IPS DF 19.7 (cell line): ENCODE measurements around the gene OSBPL10.
"Not testable (repeated sequence)": the region's sequence is repeated elsewhere in the genome, so short reads cannot be mapped to it uniquely, and the experiment has no call there.

Experiments
- DNase-seq: peaks from one replicate; pipeline ENCODE4 v3.0.0-alpha.2; 2013; ENCODE audit warnings: low read depth, low spot score

OSBPL10 gene

GRCh38 chr3:31891876-31892455, 89.1 kb downstream of the OSBPL10 start:
- no peak for DNase-seq

DNA sequence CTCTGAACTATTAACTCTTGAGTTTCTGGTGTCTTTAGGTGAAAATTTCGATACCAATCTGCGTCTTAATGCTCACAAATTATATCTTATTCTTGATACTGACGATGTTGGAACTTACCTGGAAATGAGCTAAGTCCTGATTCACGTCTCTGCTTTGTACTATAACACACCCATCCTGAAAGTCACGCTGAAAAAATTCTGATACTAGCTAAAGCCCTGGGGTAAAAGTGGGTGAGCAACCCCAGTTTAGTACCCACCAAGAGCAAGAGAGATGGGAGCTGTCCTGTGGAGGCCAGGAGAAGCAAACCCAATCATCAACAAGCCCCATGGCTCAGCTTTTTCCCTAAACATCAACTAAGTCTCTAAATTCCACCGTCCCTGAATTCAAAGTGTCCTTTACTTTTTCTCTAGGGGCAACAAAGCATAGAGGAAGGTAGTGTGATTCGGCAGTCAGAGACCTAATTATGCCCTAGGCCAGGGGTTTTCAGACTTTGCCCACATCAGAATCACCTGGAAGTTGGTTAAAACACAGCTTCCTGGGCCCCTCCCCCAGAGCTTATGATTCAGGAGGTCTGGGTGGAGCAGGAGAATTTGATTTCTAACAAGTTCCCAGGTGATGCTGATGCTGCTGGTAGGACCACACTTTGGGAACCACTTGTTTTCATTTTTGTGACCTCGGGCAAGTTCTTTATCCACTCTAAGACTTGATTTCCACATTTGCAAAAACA, 90.2 kb downstream of the OSBPL10 start:
- DNase-seq = no peak

GRCh38 chr3:31890007-31890406, 91.1 kb downstream of the OSBPL10 start:
- DNase-seq = no peak

DNA sequence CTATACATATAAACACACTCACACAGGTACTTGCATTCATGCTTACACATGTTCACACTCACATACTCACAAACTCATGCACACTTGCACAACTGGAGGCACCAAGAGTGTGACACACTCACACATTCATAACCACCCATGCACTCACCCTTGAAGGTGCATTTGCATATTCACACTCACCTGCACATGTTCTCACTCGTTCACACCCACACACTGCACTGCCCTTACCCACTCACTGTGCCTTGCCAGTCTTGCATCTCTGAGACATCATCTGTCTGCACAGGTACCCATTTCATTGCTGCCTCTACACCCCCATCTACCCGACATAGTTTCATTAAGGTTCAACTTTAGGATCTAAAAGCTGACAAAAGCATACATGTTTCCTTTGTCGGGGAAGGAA, 95.8 kb downstream of the OSBPL10 start:
- no peak for DNase-seq

GRCh38 chr3:31884251-31884650, 96.8 kb downstream of the OSBPL10 start:
- no peak for DNase-seq

DNA sequence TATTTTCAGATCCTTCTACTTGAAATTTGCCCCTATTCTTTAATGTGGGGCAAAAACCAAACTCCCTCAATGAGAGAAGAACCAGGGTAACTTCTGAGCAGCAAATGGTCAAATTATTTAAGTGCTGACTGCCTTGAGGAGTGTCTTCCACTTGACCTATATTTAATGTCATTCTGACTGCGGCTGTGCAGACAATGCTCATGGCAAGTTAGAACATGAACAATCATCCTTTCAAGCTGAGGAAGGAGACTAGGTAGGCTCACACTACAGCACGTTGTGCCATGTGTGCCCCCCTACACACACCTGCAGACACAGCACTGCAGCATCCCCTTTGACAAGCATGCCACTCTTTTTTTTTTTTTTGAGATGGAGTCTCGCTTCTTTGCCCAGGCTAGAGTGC, 98.2 kb downstream of the OSBPL10 start:
- no peak for DNase-seq

GRCh38 chr3:31882431-31882830, 98.6 kb downstream of the OSBPL10 start:
- no peak for DNase-seq

DNA sequence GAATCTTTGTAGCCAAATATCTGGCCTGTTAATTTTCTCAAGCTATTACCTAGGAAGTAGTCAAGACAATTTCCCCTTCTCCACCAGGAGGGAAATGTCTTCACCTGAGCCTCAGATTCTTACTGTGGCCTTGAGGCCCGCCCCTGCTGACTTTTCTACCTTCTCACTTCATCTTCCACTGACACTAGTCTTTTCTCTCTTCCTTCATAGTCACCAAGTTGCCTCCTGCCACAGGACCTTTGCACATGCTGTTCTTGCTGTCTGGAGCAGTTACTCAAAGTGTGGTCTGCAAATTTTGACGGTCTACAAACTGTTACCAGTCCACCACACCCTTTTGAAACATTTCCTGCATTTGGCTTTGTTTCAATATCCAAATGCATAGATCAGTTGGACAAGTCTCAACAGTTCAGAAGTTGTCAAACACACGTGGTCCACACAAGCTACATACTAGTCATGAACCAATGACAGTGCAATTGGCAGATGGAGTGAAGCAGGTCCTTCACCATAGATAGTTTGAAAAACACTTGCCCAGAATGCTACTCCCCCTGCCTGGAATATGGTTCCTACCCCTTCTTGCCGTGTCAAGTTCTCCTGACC, 100.5 kb downstream of the OSBPL10 start:
- no peak for DNase-seq

DNA sequence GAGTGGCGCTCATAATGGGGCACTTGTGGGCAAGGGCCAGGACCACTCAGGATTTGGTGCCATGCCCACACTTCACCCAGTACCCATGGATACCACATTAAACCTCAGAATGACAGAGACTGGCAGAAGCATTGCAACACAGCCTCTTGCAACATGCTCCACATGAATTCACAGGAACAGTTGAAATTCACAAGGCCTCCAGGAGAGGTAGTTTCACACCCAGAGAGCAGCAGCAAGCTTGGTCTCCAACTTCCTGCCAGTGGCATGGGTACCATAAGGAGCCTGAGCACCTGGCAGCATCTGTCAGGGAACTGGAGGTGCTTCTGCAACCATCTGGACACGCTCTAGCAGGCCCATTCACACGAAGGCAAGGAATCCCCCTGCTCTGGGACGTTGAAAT, 101.0 kb downstream of the OSBPL10 start:
- no peak for DNase-seq

DNA sequence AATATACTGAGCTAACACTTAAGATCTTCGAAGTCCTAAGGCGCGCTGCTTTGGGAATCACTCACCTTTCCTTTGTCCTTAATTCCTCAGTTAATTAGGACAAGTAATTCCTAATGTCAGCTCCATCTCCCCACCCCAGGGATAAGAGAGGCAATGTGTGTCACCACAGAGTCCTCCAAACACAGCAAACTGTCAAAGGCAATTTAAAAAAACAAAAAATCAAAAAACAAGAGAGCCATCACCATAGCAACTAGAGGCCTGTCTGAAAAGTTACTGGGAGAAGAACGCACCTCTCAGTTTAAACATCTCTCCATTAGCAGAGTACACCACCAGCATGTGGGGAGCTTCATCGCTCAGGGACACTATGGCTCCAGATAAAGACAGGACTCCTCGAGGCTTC, 101.7 kb downstream of the OSBPL10 start:
- DNase-seq = no peak

DNA sequence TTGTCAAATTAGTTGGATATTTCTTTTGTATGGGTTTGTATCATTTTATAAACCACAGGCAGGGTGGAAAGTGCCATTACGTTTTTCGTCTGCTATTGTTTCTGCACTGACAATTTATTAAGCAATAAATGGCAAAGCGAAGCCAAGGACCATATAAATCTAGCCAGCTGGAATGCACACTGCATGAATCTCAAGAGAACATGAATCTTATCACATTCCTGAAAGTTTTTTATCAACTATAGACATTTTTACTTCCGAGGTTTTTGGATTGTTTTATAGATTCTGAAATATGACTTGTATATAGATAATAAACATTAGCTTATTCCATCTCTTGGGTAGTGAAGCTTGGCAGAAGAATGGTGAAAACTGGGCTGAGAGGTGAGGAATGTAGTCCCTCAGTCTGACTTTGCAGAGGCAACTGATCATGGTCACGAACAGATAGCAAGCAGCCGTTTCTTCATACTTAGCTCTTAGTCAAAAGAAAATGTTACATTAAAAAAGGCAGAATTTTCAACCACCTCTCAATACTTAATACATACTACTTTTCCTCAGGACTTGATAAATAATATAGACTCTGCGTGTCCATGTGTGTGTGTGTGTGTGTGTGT, 102.7 kb downstream of the OSBPL10 start:
- no peak for DNase-seq

DNA sequence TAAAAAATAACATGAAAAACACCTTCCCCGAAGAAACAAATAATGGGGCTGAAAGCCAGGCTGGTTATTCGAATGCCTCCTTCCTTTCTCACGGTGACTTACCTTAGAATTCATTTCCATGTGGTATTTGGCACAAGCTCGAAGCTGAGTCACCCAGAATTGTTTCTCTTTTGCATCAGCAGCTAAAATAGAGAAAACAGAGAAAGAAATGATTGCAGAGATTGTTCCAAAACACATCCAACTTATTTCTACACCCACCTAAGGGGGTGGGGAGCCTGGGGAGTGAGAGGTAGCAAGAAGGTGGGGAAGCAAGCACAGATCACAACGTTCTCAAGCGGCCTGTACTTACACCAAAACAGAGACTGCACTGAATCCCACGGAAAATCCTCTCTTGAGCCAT, 104.7 kb downstream of the OSBPL10 start:
- DNase-seq = no peak

- no peak for DNase-seq
These were observed 105.6 kb downstream of the OSBPL10 start for GRCh38 chr3:31875437-31875836.

DNA sequence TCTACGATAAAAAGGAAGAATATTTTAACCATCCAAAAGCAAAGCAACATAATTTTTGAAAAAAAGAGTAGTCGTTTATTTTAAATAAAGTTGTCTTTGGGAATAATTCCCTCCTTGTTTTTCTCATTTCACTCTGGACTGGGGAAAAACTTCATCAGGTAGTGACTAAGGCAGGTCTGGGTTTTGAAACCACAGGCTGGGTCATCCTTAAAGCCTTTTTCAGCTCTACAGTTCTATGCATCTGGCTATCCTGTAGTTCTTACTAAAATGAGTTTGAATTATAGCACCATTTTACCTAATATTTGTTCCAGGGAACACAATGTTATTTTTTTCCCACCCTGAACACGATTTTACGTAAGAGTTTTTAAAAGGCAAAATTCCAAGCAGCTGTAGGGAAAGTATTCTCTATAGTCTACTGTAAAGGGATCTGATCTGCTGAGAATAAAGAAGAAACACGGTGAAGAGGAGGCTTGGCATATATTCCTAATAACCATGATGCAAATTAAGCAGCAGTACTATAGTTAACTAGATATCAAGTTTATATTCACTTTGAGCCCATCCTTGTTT, 107.7 kb downstream of the OSBPL10 start:
- DNase-seq = no peak

- no peak for DNase-seq
These were observed 109.0 kb downstream of the OSBPL10 start for GRCh38 chr3:31871939-31872507.

DNA sequence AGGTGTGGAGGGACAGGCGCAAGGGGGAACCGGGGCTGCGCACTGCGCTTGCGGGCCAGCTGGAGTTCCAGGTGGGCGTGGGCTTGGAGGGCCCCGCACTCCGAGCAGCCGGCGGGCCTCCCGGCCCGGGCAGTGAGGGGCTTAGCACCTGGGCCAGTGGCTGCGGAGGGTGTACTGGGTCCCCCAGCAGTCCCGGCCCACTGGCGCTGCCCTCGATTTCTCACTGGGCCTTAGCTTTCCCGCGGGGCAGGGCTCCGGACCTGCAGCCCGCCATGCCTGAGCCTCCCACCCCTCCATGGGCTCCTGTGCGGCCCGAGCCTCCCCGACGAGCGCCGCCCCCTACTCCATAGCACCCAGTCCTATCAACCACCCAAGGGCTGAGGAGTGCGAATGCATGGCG, 111.0 kb downstream of the OSBPL10 start:
- not testable (repeated sequence) for DNase-seq

DNA sequence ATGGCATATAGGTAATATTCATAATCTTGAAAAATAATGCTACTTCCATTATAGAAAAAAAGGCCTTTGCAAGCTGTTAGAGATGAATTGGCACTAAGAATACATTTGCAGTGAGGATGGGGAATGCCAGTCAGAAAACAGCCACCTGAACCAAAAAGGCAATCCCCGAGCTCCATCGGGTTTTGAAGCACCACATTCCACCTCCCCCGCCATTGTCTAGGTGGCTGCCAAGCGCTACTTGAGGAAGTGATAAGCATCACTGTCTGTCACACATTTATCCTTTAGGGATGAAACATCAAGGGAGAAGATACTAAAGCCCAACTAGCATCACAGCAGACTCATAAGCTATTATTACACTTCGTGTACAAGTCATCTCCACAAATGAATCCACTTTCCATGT, 112.8 kb downstream of the OSBPL10 start:
- DNase-seq = no peak

DNA sequence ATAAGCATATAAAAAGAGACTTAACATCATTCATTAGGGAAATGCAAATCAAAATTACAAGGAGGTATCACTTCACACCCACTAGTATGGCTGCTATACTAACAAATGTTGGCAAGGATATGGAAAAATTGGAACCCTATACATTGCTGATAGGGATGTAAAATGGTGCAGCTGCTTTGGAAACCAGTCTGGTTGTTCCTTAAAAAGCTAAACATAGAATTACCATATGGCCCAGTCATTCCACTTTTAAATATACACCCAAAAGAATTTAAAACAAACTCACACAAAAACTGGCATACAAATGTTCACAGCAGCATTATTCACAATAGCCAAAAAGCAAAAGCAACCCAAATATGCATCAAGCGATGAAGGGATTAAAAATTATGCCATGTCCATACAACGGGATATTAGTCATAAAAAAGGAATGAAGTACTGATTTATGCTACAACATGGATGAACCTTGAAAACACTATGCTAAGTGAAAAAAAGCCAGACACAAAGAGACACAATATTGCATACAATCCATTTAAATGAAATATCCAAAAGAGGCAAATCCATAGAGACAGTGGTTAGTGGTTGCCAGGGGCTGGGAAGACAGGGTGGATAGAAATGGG, 118.3 kb downstream of the OSBPL10 start:
- no peak for DNase-seq

DNA sequence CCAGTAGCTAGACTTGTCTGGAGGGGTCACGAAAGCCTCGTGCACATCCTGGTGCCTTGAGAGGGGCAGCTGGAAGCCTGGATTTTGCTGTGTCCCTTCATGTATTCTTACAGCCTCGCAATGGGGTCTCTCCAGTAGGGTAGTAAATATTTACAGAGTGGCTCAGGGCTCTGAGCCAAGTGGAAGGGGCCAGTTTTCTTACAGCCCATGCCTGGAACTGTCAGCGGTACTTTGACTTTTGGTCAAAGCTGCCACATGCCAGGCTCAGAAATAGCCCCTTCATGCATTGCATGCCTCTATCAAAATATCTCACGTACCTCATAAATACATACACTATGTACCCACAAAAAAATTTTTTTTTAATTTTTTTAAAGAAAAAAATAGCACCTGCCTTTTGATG, 119.2 kb downstream of the OSBPL10 start:
- no peak for DNase-seq

- DNase-seq = not testable (repeated sequence)
These were observed 120.4 kb downstream of the OSBPL10 start for GRCh38 chr3:31860642-31861041.

GRCh38 chr3:31859245-31859644, 121.8 kb downstream of the OSBPL10 start:
- no peak for DNase-seq

- DNase-seq = no peak
These were observed 122.6 kb downstream of the OSBPL10 start for GRCh38 chr3:31858439-31858838.
